Sigmoid colon (tissue), 4 donors: ENCODE results near the gene PDZD8.

Experiments
- CTCF ChIP-seq, 4 experiments: fragments of 450-650 bp in 3 of 4; fragments of 200-600 bp in 1 of 4; IDR thresholded peaks; one replicate each; pipeline ENCODE4 v1.5.1; 2016 to 2019; ENCODE audit warnings: antibody characterized with exemption in 4 of 4, mild to moderate bottlenecking in 3 of 4, moderate library complexity in 2 of 4
- EP300 ChIP-seq, 4 donors: sonication (generic); formaldehyde crosslinking; IDR thresholded peaks; one replicate each; pipeline ENCODE4 v1.6.1; 2017; ENCODE audit warnings: antibody characterized with exemption in 4 of 4
- POLR2A ChIP-seq, 2 donors: fragments of 450-650 bp; IDR thresholded peaks; one replicate each; pipeline ENCODE4 v1.6.1; 2016; ENCODE audit warnings: antibody characterized with exemption in 2 of 2, mild to moderate bottlenecking in 2 of 2, moderate library complexity in 2 of 2
- POLR2AphosphoS5 ChIP-seq, 4 donors: sonication (generic); formaldehyde crosslinking; IDR thresholded peaks; one replicate each; pipeline ENCODE4 v1.6.1; 2017; ENCODE audit warnings: antibody characterized with exemption in 4 of 4

DNA sequence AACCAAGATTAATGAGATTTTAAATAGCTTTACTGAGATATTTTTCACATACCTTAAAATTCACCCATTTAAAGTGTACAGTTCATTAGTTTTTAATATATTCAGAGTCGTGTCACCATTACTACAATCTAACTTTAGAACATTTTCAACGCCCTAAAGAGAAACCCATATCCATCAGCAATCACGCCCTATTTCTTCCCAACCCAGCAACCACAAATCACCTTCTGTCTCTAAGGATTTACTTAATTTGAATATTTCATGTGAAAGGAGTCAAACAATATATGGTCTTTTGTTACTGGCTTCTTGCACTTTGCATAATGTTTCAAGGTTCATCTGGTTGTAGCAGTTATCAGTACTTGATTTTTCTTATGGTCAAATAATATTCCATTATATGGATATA, 25.1 kb upstream of the PDZD8 start:
- no peak for TF ChIP-seq CTCF (IDR thresholded peaks at IDR 0.05)
- TF ChIP-seq POLR2A (IDR thresholded peaks at IDR 0.05), result no peak
- TF ChIP-seq EP300 (IDR thresholded peaks at IDR 0.05), result no peak
- no peak for TF ChIP-seq POLR2AphosphoS5 (IDR thresholded peaks at IDR 0.05)
